B cell (primary cell): ENCODE results near the gene GSG1L. TPM values are rescaled to one million over a fixed set of nuclear protein-coding genes. Genes with fewer than 3 reads are reported as not detected.

Experiments
- ATAC-seq: fragments of 200-7000 bp; cut with Tn5 transposase; one replicate; pipeline ENCODE4 v1.10.0; 2021; ENCODE audit warnings: low read depth, mild to moderate bottlenecking, moderate number of reproducible peaks, moderate library complexity
- CTCF ChIA-PET: fragments of 350-600 bp; sonication (Branson Sonifier 250); formaldehyde crosslinking; loops from one replicate; lab custom pipeline; 2021; ENCODE audit warnings: antibody characterized with exemption, inconsistent platforms; lab: Charles Lee
- POLR2A ChIA-PET: fragments of 350-600 bp; sonication (Branson Sonifier 250); formaldehyde crosslinking; loops from one replicate; lab custom pipeline; 2021; ENCODE audit warnings: antibody characterized with exemption; lab: Charles Lee
- DNase-seq: peaks from one replicate; pipeline ENCODE4 v3.0.0; 2013
- H2AFZ ChIP-seq: 2 replicates; pipeline ENCODE4 v1.6.1; 2012; ENCODE audit warnings: mild to moderate bottlenecking, low read depth, low read length; ENCODE audit not compliant: insufficient read depth, poor library complexity, severe bottlenecking
- H3K27ac ChIP-seq, 2 donors: 1 replicate in 1 of 2; 2 replicates in 1 of 2; pipeline ENCODE4 v1.5.1; 2012 to 2013; ENCODE audit warnings: low read length in 2 of 2, mild to moderate bottlenecking in 2 of 2, moderate library complexity in 1 of 2
- H3K27me3 ChIP-seq, 4 experiments: fragments of 200-600 bp in 1 of 4; sonication (generic) in 1 of 4; replicated peaks in 1 of 4; 1 replicate in 2 of 4; 2 replicates in 2 of 4; pipeline versions ENCODE4 v1.6.1 to v1.7.0; 2013 to 2016; ENCODE audit warnings: low read length in 3 of 4, mild to moderate bottlenecking in 2 of 4, mixed read lengths in 1 of 4, moderate library complexity in 1 of 4; ENCODE audit not compliant: insufficient read depth in 4 of 4, control insufficient read depth in 3 of 4; ENCODE audit errors: control extremely low read depth in 1 of 4
- H3K36me3 ChIP-seq, 2 experiments: replicated peaks in 1 of 2; 1 replicate in 1 of 2; 2 replicates in 1 of 2; pipeline versions ENCODE4 v1.6.1 to v1.7.1; 2013; ENCODE audit warnings: low read length in 1 of 2; ENCODE audit not compliant: insufficient read depth in 2 of 2, control insufficient read depth in 1 of 2; ENCODE audit errors: control extremely low read depth in 1 of 2, extremely low read depth in 1 of 2
- H3K4me1 ChIP-seq, 2 donors: fragments of 200-600 bp in 1 of 2; sonication (generic) in 1 of 2; 1 replicate in 1 of 2; 2 replicates in 1 of 2; pipeline versions ENCODE4 v1.5.1 to v1.6.1; 2013 to 2017; ENCODE audit warnings: low read length in 2 of 2; ENCODE audit not compliant: control insufficient read depth in 2 of 2, insufficient read depth in 2 of 2
- H3K4me2 ChIP-seq: replicated peaks from 2 replicates; pipeline ENCODE3; 2012; ENCODE audit warnings: mild to moderate bottlenecking, low read depth, low read length; ENCODE audit not compliant: poor library complexity, severe bottlenecking
- H3K4me3 ChIP-seq, 5 experiments: fragments of 200-600 bp in 1 of 5; sonication (generic) in 1 of 5; 1 replicate in 3 of 5; 2 replicates in 2 of 5; pipeline versions ENCODE4 v1.5.1 to v1.7.0; 2011 to 2016; ENCODE audit warnings: low read length in 4 of 5, mild to moderate bottlenecking in 4 of 5, low read depth in 2 of 5, control low read depth in 1 of 5, moderate library complexity in 1 of 5; ENCODE audit not compliant: insufficient read depth in 1 of 5; ENCODE audit errors: control extremely low read depth in 1 of 5, extremely low read depth in 1 of 5
- H3K79me2 ChIP-seq: fragments of 200-600 bp; sonication (generic); one replicate; pipeline ENCODE4 v1.6.0; 2016; ENCODE audit warnings: low read length; ENCODE audit not compliant: control insufficient read depth, insufficient read depth
- H3K9ac ChIP-seq: fragments of 200-600 bp; sonication (generic); 2 replicates; pipeline ENCODE4 v1.6.1; 2017; ENCODE audit warnings: mild to moderate bottlenecking, low read length, moderate library complexity
- H3K9me3 ChIP-seq, 3 donors: one replicate each; pipeline versions ENCODE4 v1.6.1 to v1.7.1; 2013; ENCODE audit warnings: low read length in 2 of 3; ENCODE audit not compliant: control insufficient read depth in 2 of 3, insufficient read depth in 1 of 3; ENCODE audit errors: control extremely low read depth in 1 of 3
- H4K20me1 ChIP-seq: 2 replicates; pipeline ENCODE4 v1.6.0; 2012; ENCODE audit warnings: mild to moderate bottlenecking, low read length; ENCODE audit not compliant: insufficient read depth, control insufficient read depth, poor library complexity, severe bottlenecking
- H3K27ac Mint-ChIP-seq: one replicate; pipeline ENCODE4 v1.8.0; 2021; ENCODE audit warnings: mixed read lengths
- H3K27me3 Mint-ChIP-seq: one replicate; pipeline ENCODE4 v1.8.0; 2021; ENCODE audit warnings: mixed read lengths
- H3K4me1 Mint-ChIP-seq: one replicate; pipeline ENCODE4 v1.8.0; 2021; ENCODE audit warnings: mixed read lengths
- H3K4me3 Mint-ChIP-seq: one replicate; pipeline ENCODE4 v1.8.0; 2021; ENCODE audit warnings: mixed read lengths
- H3K9me3 Mint-ChIP-seq: one replicate; pipeline ENCODE4 v1.8.0; 2022; ENCODE audit warnings: mixed read lengths; ENCODE audit not compliant: insufficient read depth
- EZH2 ChIP-seq: IDR thresholded peaks from 2 replicates; pipeline ENCODE4 v1.6.1; 2012; ENCODE audit warnings: borderline replicate concordance, low read depth, mild to moderate bottlenecking, moderate library complexity, low read length; ENCODE audit not compliant: insufficient read depth, poor library complexity, severe bottlenecking
- WGBS: methylation state at CpG from one replicate; pipeline ENCODE4 v1.1.5; 2013; ENCODE audit warnings: missing lambda C conversion rate; ENCODE audit not compliant: insufficient coverage; 5-methylcytosine and 5-hydroxymethylcytosine counted together
- intact Hi-C: fragments of 100-400 bp; cut with micrococcal nuclease; formaldehyde crosslinking; loops from one replicate; pipeline ENCODE4 v1.10.0; 2022
- polyA plus RNA-seq: library from polyadenylated mRNA; depleted of rRNA; stranded (reverse); fragments of >200 nt; gene quantifications from 2 replicates; pipeline ENCODE4 v1.2.3, GENCODE V29; 2012
- total RNA-seq, 2 donors: library from RNA; stranded (reverse); fragments of 120-200 nt in 1 of 2; gene quantifications; 1 replicate in 1 of 2; 2 replicates in 1 of 2; pipeline versions ENCODE4 v1.2.3 to v1.2.4, GENCODE V29; 2013 to 2022
- TF ChIP-seq, protein P1 (sequence below): fragments of 200-600 bp; IDR thresholded peaks from one replicate; pipeline ENCODE4 v1.8.0; 2022; ENCODE audit warnings: antibody characterized with exemption, mild to moderate bottlenecking

The GSG1L gene
- total and polyA plus RNA-seq, 2 donors (not counting 1 experiment from before 2014, with no cell fraction given) = 0.01 TPM; not detected in 1

DNA sequence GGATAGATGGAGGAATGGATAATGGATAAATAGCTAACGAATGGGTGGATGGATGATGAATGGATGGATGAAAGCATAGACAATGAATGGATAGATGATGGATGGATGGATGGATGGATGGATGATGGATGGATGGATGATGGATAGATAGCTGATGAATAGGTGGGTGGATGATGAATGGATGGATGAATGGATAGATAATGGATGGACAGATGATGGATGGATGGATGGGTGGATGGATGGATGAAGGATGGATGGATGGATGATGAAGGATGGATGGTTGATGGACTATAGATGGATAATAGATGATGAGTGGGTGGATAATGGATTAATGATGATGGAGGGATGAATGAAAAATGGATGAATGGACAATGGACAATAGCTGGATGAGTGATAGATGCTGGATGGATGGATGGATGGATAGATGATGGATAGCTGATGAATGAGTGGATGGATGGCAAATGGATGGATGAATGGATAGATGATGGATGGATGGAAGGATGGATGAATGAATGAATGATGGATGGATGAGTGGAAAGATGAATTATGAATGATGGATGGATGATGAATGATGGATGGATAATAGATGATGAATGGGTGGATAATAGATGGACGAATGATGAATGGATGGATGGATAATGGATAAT, 273.8 kb downstream of the GSG1L start:
- Histone ChIP-seq H4K20me1 (no peaks in the 10 kb centered on the region), H3K4me2 (no peak overlapping the region)

DNA sequence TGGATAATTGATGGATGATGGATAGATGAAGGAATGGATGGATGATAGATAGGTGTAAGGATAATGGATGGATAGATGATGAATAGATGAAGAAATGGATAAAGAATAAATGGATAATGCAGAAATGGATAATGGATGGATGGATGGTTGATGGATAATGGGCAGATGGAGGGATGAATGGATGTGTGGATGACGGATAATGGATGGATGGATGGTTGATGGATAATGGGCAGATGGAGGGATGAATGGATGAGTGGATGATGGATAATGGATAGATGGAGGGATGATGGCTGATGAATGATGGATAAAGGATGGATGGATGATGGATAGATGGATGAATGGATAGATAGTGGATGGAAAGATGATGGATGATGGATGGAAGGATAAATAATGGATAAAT, 274.4 kb downstream of the GSG1L start:
- ATAC-seq = no peak
- no peak for TF ChIP-seq EZH2
- TF ChIP-seq, protein P1, sequence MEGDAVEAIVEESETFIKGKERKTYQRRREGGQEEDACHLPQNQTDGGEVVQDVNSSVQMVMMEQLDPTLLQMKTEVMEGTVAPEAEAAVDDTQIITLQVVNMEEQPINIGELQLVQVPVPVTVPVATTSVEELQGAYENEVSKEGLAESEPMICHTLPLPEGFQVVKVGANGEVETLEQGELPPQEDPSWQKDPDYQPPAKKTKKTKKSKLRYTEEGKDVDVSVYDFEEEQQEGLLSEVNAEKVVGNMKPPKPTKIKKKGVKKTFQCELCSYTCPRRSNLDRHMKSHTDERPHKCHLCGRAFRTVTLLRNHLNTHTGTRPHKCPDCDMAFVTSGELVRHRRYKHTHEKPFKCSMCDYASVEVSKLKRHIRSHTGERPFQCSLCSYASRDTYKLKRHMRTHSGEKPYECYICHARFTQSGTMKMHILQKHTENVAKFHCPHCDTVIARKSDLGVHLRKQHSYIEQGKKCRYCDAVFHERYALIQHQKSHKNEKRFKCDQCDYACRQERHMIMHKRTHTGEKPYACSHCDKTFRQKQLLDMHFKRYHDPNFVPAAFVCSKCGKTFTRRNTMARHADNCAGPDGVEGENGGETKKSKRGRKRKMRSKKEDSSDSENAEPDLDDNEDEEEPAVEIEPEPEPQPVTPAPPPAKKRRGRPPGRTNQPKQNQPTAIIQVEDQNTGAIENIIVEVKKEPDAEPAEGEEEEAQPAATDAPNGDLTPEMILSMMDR = no peak
- Histone ChIP-seq H3K4me1 (no peaks in the 10 kb centered on the region), H3K9ac (no peak overlapping the region), H3K4me2 (no peak overlapping the region), H3K4me3 (no peak overlapping the region), H3K79me2 (no peaks in the 10 kb centered on the region), H3K27ac (no peak overlapping the region), H2AFZ (no peak overlapping the region), H3K27me3 (no peaks in the 10 kb centered on the region), H4K20me1 (no peaks in the 10 kb centered on the region), H3K9me3 (peaks cover 0 to 6% (median 0%) of the 10 kb centered on the region in 3 donors), H3K36me3 (no peaks in the 10 kb centered on the region)
- no peaks in the 10 kb centered on the region for H3K9me3 Mint-ChIP-seq
- WGBS = 90% methylated on average over 1 of the region's 1 CpG
- intact Hi-C loops = no loop called here
- no peaks in the 10 kb centered on the region for H3K4me1 Mint-ChIP-seq
- H3K27me3 Mint-ChIP-seq = no peaks in the 10 kb centered on the region
- H3K4me3 Mint-ChIP-seq = no peak overlapping the region
- POLR2A ChIA-PET = no interaction called here
- CTCF ChIA-PET = no interaction called here
- no peak overlapping the region for H3K27ac Mint-ChIP-seq
- DNase-seq = no peak

More for the DNA sequence above, 273.8 kb downstream of the GSG1L start:
- Mint-ChIP-seq H3K27me3 (no peaks in the 10 kb centered on the region), H3K4me1 (no peaks in the 10 kb centered on the region), H3K4me3 (no peak overlapping the region), H3K9me3 (no peaks in the 10 kb centered on the region), H3K27ac (no peak overlapping the region)
- H3K4me1 ChIP-seq = no peaks in the 10 kb centered on the region
- no peak overlapping the region for H2AFZ ChIP-seq
- no peak for TF ChIP-seq EZH2
- TF ChIP-seq, protein P1 = no peak
- no peak overlapping the region for H3K27ac ChIP-seq
- peaks cover 0 to 6% (median 0%) of the 10 kb centered on the region in 3 donors for H3K9me3 ChIP-seq
- no peak overlapping the region for H3K4me3 ChIP-seq
- H3K9ac ChIP-seq = no peak overlapping the region
- ChIA-PET POLR2A (no interaction called here), CTCF (no interaction called here)
- intact Hi-C loops = no loop called here
- no peaks in the 10 kb centered on the region for H3K27me3 ChIP-seq
- no peaks in the 10 kb centered on the region for H3K79me2 ChIP-seq
- no peaks in the 10 kb centered on the region for H3K36me3 ChIP-seq
- DNase-seq = no peak
- no peak for ATAC-seq
- 61% methylated on average over 2 of the region's 2 CpGs for WGBS
